Vagina (tissue), 2 donors: ENCODE measurements around the gene PPP1R13B.

Experiments
- CTCF ChIP-seq, 3 experiments: fragments of 450-650 bp in 2 of 3; fragments of 200-600 bp in 1 of 3; sonication (generic) in 1 of 3; IDR thresholded peaks; one replicate each; pipeline ENCODE4 v1.5.1; 2017 to 2019; ENCODE audit warnings: antibody characterized with exemption in 3 of 3, mild to moderate bottlenecking in 2 of 3, moderate library complexity in 2 of 3
- POLR2A ChIP-seq, 2 donors: fragments of 450-650 bp; IDR thresholded peaks; one replicate each; pipeline ENCODE4 v1.6.1; 2017; ENCODE audit warnings: antibody characterized with exemption in 2 of 2, mild to moderate bottlenecking in 2 of 2, moderate library complexity in 2 of 2
- POLR2AphosphoS5 ChIP-seq, 2 donors: sonication (generic); formaldehyde crosslinking; IDR thresholded peaks; one replicate each; pipeline ENCODE4 v1.9.0; 2017; ENCODE audit warnings: antibody characterized with exemption in 2 of 2, mild to moderate bottlenecking in 2 of 2, low read depth in 1 of 2; ENCODE audit not compliant: insufficient read depth in 1 of 2

GRCh38 chr14:103763730-103764488 lies 83.5 kb downstream of the PPP1R13B start:
- TF ChIP-seq CTCF (IDR thresholded peaks at IDR 0.05) (no peak), POLR2AphosphoS5 (IDR thresholded peaks at IDR 0.05; ENCODE audit: insufficient read depth in 1 of 2, low read depth in 1 of 2) (no peak), POLR2A (IDR thresholded peaks at IDR 0.05) (no peak)
